ENCODE data around the gene CSRP1. TPM values are rescaled to one million over a fixed set of nuclear protein-coding genes. Genes with fewer than 3 reads are reported as not detected.

CSRP1 gene
- total and polyA plus RNA-seq, 2 of the 13 experiments (the other 11 are each of a cell fraction or from before 2014, with no cell fraction given) = 17.7 to 68.9 TPM

- Histone ChIP-seq H2AFZ (ENCODE audit: low read length) (no peak overlapping the region), H3K27ac (ENCODE audit: extremely low read length, insufficient read depth, low read length) (no peak overlapping the region), H3K9me3 (ENCODE audit: low read length) (no peaks in the 10 kb centered on the region), H3K36me3 (replicated peaks in 1 of 2; ENCODE audit: control insufficient read depth in 1 of 2, insufficient read depth in 2 of 2, low read length in 2 of 2) (no peaks in the 10 kb centered on the region), H3K27me3 (ENCODE audit: control insufficient read depth in 1 of 2, insufficient read depth in 2 of 2, low read length in 2 of 2) (peaks cover 4 to 23% of the 10 kb centered on the region in 2 experiments; a peak in 3 of 5 replicates), H3K4me1 (ENCODE audit: insufficient read depth, low read length) (peaks cover 8% of the 10 kb centered on the region; the same call in 1 of the 2 replicates), H4K20me1 (ENCODE audit: insufficient read depth, low read length) (no peaks in the 10 kb centered on the region), H3K9ac (ENCODE audit: insufficient read depth, low read depth, low read length) (no peak overlapping the region), H3K79me2 (ENCODE audit: insufficient read depth, low read length) (no peaks in the 10 kb centered on the region), H3K4me2 (ENCODE audit: low read depth, low read length) (no peak overlapping the region), H3K4me3 (replicated peaks in 1 of 3; ENCODE audit: insufficient read depth in 1 of 3, low read depth in 2 of 3, low read length in 3 of 3) (no peak overlapping the region)
- in situ Hi-C loops (cut with HindIII; ENCODE audit: extremely low pct_ligation_motif_present, low pct_unique_long_range_greater_than_20kb) = no loop called here
- ATAC-seq = no peak
- no peak for DNase-seq (ENCODE audit: low spot score)
- ChIA-PET CTCF (ENCODE audit: low intra/inter-chr PET ratio, low total read pairs) (no interaction called here), POLR2A (no interaction called here)
- no peak for FAIRE-seq
- WGBS (ENCODE audit: low lambda C conversion rate) = 32% methylated on average over 3 of the region's 3 CpGs
- no TSS peak for BruUV-seq (replicated peaks)
- intact Hi-C loops (cut with micrococcal nuclease; ENCODE audit: unreplicated experiment) = no loop called here
- TF ChIP-seq ZNF274 (CRISPR knock-in tag; IDR thresholded peaks at IDR 0.05) (no peak), CSRNP2 (CRISPR knock-in tag; conservative IDR thresholded peaks at IDR 0.05; ENCODE audit: low read depth) (no peak), ZNF318 (CRISPR knock-in tag; IDR thresholded peaks at IDR 0.05) (no peak), KDM1A (CRISPR knock-in tag; IDR thresholded peaks at IDR 0.05) (no peak), TCF7L2 (IDR thresholded peaks at IDR 0.05; ENCODE audit: low read depth, low read length) (no peak), ZBTB25 (CRISPR knock-in tag; IDR thresholded peaks at IDR 0.05) (no peak), MTA3 (CRISPR knock-in tag; IDR thresholded peaks at IDR 0.05) (no peak), NR0B2 (CRISPR knock-in tag; IDR thresholded peaks at IDR 0.05) (no peak)
These were observed 72.7 kb downstream of the CSRP1 start for GRCh38 chr1:201434266-201434665.
